Loucy (cell line): ENCODE results near the gene LCE3A.
"Not testable (repeated sequence)": the region's sequence is repeated elsewhere in the genome, so short reads cannot be mapped to it uniquely, and the experiment has no call there.

Source experiments
- EZH2phosphoT487 ChIP-seq: fragments of 200-600 bp; IDR thresholded peaks from 2 replicates; pipeline ENCODE4 v1.6.1; 2018; ENCODE audit warnings: antibody characterized with exemption, mild to moderate bottlenecking, moderate library complexity, borderline replicate concordance
- TF ChIP-seq, protein P1 (sequence below): fragments of 200-600 bp; sonication (generic); conservative IDR thresholded peaks from 2 replicates; pipeline ENCODE4 v1.5.1; 2014; ENCODE audit warnings: mild to moderate bottlenecking, antibody characterized with exemption, low read length

DNA sequence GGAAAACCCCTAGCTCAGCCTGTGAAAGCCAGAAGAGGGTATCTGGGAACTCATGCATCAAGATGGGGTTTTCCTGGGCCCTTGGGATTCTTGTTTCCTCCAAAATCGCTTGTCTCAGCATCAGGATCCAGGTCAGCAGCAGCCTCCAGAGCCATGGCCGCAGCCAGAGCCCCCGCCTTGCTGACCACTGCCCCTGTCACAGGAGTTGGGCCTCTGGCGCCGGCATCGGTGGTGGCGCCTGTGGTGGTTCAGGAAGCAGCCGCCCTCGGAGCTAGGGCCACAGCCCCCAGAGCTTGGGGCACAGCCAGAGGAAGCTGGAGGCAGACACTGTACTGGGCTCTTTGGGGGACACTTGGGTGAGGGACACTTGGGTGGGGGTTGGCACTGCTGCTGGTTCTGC, 43.4 kb downstream of the LCE3A start:
- TF ChIP-seq, protein P1, sequence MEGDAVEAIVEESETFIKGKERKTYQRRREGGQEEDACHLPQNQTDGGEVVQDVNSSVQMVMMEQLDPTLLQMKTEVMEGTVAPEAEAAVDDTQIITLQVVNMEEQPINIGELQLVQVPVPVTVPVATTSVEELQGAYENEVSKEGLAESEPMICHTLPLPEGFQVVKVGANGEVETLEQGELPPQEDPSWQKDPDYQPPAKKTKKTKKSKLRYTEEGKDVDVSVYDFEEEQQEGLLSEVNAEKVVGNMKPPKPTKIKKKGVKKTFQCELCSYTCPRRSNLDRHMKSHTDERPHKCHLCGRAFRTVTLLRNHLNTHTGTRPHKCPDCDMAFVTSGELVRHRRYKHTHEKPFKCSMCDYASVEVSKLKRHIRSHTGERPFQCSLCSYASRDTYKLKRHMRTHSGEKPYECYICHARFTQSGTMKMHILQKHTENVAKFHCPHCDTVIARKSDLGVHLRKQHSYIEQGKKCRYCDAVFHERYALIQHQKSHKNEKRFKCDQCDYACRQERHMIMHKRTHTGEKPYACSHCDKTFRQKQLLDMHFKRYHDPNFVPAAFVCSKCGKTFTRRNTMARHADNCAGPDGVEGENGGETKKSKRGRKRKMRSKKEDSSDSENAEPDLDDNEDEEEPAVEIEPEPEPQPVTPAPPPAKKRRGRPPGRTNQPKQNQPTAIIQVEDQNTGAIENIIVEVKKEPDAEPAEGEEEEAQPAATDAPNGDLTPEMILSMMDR, result not testable (repeated sequence)
- TF ChIP-seq EZH2phosphoT487, result not testable (repeated sequence)
